Right ventricle myocardium superior (tissue), 1 donor: ENCODE measurements around the gene C16orf74. TPM values are rescaled to one million over a fixed set of nuclear protein-coding genes. Genes with fewer than 3 reads are reported as not detected.

ENCODE experiments used
- ATAC-seq: fragments of 200-7000 bp; cut with Tn5 transposase; one replicate; pipeline ENCODE4 v1.9.1; 2020; ENCODE audit warnings: mild to moderate bottlenecking; ENCODE audit not compliant: poor library complexity
- DNase-seq: peaks from one replicate; pipeline ENCODE4 v3.0.0-alpha.2; 2020
- intact Hi-C: fragments of 100-400 bp; cut with DNase I; formaldehyde crosslinking; loops from one replicate; pipeline ENCODE4 v1.11.2; 2022
- total RNA-seq: library from RNA; stranded (reverse); fragmentation: NEBNext Ultra II Directional; extraction: Animal tissue kit (Norgen Biotek cat#: 25700); gene quantifications from one replicate; pipeline ENCODE4 v1.2.1, GENCODE V29; 2021
- donor health status: DM: no; HTN: yes; CAD: no; lungs with severe emphysema.

C16orf74 gene
- total RNA-seq, 1 donor from 2014 or later = 2.3 TPM

DNA sequence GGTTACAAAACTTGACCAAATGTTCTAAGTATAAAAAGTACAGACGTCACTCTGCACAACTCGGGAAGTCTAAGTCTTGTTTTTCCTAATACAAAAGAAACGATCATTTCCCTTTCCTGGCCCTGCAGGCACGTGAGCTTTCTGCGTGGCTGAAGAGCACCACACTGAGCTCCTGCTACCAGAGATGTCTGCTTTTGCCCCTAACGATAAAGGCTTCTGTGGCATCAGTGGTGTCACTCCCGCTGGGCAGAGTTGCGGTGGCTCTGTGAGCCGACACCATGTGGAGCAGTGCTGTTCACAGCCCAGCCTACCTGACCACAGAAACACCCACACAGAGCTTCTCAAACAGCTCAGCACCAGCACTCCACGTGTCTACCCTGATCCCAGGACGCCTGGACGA lies 28.0 kb upstream of the C16orf74 start:
- no peak for ATAC-seq
- DNase-seq = no peak
- intact Hi-C loops = no loop called here

DNA sequence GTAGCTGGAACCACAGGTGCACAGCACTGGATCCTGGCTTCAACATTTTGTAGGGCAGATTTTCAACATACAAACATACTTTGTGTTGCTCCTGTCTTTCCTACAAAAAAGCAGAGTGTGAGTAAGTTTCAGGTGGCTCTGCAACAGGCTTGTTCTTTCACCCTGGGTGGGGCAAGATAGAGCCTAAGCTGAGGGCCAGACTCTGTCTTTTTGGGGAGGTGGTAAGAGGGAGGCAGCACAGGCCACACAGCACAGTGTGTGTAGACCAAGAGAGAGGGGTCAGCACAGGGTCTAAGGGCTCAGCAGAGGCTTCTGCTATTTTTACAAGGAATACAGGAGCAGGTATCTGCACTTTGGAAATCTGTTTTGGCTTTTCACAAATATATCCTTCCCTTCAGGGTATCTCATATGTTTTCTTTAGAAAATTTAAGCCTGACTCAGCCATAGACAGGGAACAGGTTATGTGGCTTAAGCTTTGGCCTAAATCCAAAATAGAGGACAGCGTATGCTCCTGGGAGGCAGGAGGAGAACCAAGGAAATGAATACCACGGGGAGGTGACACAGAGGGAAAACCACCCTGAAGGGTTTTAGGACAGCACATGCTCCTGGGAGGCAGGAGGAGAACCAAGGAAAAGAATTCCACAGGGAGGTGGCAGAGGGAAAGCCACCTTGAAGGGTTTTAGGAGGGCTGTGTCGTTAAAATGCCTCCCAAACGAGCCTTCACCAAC lies 26.9 kb upstream of the C16orf74 start:
- ATAC-seq (no peak), DNase-seq (no peak)
- intact Hi-C loops = no loop called here

DNA sequence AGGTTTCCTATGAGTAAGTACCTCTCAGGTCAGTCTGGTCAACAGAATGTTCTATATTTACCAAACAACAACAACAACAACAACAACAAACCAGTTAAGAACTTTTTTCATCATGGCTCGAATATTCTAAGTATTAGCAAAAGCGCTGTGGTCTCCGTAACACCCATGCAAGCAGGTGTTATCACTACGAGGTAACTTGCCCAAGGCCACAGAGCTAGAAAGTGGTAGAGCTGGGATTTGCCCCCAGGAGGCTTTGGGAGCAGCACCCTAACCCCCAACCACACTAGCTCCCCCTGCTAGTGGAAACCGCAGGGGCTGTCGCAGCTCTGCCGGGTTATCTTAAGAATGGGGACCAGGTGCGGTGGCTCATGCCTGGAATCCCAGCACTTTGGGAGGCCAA lies 23.9 kb upstream of the C16orf74 start:
- intact Hi-C loops = no loop called here
- ATAC-seq (no peak), DNase-seq (no peak)

DNA sequence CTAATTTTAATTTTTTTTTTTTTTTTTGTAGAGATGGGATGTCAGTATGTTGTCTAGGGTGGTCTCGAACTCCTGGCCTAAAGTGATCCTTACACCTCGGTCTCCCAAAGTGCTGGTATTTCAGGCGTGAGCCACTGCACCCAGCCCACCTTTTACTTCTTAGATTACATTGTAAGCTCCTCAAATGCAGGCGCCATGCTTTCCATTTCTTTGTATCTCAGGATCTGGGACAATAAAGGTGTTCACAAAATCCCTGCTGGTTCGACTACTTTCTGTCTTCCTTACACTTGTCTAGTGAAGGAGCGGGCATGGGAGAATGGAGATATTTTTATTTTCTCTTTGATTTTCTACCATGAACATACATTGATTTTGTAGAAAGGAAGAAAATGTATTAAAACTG lies 23.2 kb upstream of the C16orf74 start:
- intact Hi-C loops = no loop called here
- no peak for ATAC-seq
- DNase-seq = no peak

DNA sequence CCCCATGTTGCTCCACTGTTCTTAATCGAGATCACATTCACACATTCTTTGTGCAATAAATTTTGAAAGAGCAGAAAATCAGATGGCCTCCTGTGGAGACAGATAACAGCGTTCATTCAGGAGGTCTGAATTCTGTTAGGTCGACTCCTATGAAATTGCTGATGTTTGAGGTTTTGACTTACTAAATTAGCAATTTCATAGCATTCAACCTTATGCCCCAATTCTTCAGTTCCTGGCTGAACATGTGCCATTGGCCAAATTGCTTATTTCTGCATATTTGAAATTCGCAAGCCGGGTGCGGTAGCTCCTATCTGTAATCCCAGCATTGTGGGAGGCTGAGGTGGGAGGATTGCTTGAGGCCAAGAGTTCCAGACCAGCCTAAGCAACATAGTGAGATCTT lies 22.1 kb upstream of the C16orf74 start:
- intact Hi-C loops = no loop called here
- no peak for ATAC-seq
- no peak for DNase-seq

DNA sequence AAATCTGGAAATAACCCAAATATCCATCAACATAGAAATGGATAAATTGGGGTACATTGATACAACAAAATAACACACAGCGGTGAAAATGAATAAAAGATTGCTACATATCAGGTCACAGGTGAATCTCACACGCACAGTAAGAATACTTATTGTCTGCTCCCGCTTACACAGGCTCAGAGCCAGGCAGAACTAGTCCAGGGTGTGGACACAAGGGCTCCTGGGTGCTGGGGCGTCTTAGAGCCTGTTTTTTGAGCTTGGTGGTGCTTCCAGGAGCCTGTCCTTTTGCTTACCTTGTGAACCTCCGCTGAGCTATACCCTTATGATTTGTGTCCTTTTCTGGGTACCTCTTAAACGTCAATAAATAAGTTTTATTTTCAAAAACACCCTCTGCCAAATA lies 19.8 kb upstream of the C16orf74 start:
- DNase-seq (no peak), ATAC-seq (no peak)
- intact Hi-C loops = no loop called here

DNA sequence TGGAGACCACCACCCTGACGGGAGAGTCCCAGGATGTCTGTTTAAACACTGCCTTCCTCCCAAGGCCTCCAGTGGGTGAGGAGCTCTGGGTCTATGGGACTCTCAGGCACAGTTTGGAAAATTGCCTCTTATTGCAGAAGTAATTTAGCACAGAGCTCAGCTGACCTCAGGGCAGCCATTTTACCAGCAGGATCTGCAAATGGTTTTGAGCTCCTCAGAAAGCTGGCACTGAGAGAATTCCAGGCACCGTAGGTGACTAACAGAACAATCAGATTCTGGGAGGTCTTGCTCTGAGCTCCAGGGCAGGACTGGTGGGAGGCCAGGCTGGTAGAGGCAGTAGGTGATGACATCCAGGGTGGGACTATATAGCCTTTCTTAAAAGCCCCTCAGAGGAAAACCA lies 17.3 kb upstream of the C16orf74 start:
- no peak for ATAC-seq
- DNase-seq = no peak
- intact Hi-C loops = no loop called here

DNA sequence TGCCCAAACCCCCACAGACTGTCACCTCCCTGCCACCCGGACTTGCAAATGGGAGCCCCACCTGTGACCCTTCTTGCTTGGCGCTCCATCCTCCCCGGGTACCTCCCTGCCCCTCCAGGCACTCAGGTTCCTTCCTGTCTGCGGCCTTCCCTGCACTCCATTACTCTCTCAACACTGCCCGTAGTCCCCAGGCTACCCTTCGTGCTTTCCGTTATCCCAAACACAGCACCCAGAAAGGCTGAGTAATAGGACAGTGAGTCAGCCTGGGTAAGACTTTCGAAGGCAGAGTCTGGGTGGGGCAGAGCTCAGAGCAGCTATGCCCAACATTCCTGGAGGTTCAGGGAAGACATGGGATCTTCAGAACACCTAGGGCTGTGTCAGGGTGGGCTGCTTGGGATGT lies 16.6 kb upstream of the C16orf74 start:
- no peak for ATAC-seq
- intact Hi-C loops = no loop called here

DNA sequence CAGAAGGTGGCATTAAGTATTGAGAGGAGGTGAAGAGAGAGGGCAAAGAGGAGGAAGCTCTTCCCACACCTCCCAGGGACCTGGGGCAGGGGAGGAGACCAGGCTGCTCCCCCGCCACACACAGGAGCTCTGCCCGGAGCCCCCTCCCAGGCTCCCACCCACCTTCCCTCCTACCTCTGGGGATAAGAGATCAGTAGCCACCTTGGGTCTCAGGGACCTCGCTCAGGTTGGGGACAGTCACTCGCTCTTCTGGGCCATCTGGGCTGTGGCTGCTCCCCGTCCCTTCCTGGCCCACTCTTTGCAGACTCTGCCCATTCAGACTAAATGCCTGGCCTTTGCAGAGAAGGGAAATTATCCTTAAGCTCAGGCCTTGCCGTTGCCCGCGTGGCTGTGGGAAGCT lies 14.9 kb upstream of the C16orf74 start:
- DNase-seq (no peak), ATAC-seq (no peak)
- intact Hi-C loops = no loop called here

More for the DNA sequence above, 16.6 kb upstream of the C16orf74 start:
- DNase-seq = no peak

DNA sequence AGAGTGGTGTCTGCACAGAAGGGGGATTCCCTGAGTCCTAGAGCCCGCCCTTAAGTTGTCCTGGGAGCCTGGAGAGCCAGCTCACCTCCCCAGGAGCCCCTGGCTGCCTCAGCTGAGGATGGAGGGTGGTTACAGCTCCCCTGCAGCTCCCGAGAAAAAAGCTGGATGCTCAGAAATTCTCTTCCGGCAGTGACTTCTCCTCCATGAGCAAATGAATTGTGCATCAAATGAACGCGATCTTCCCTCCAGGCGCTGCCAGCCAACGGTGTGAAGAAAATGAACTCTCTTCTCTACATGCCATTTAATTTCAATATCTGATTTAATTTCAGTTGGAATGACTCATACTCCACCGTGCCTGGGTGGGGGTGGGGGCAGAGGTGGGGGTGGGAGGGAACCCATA lies 14.3 kb upstream of the C16orf74 start:
- DNase-seq = no peak
- intact Hi-C loops = no loop called here
- no peak for ATAC-seq

DNA sequence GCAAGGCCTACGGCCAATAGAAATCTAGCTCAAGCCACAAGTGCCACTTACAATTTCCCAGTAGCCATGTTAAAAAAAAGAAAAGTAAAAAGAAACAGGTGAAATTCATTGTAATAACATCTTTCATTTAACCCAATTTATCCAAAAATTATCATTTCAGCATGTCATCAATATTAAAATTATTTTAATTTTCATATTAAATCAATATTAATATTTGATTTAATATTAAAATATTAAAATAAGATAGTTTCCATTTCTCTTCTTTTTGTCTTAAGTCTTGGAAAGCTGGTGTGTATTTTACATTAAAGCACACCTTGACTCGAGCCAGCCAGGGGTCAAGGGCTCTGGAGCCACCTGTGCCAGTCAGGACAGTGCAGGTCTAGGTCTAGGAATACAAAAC lies 12.7 kb upstream of the C16orf74 start:
- DNase-seq (no peak), ATAC-seq (no peak)
- intact Hi-C loops = no loop called here

DNA sequence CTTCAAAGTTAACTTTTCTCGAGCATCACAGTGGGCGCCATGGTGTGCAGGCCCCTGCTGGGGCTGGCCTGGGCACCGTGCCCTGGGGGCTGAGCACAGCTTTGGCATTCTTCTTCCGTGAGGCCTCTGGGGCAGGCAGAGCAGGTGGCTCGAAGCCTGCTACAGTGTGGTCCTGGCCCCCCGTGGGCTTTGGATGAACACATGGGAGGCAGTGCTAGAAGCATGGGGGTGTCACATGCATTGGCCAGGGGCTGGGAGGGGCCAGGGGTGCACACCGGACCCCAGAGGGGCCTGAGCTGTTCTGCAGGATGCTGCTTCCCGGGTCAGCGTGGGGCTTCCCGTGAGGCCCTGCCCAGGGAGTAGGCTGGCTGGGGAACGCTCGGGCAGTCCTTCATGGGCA lies 12.1 kb upstream of the C16orf74 start:
- no peak for DNase-seq
- intact Hi-C loops = no loop called here
- ATAC-seq = no peak

DNA sequence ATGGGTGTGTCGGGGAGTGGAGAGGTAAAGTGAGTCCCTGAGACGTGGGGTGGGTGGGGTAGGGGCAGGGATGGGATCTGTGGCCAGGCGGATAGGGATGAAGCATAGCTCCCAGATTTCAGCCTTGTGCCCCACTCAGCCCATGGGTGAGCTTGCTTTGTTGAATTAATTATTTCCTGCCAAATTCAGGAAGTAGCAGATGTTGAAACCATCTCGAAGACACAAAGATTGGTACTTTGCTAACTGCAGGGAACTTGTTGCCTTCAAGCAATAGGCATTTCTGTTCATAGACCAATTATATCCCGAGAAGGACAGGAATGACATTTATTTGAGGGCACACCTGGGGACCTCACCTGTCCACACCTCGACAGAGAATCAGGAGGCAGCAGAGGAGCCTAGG lies 11.0 kb upstream of the C16orf74 start:
- DNase-seq (no peak), ATAC-seq (no peak)
- intact Hi-C loops = no loop called here

DNA sequence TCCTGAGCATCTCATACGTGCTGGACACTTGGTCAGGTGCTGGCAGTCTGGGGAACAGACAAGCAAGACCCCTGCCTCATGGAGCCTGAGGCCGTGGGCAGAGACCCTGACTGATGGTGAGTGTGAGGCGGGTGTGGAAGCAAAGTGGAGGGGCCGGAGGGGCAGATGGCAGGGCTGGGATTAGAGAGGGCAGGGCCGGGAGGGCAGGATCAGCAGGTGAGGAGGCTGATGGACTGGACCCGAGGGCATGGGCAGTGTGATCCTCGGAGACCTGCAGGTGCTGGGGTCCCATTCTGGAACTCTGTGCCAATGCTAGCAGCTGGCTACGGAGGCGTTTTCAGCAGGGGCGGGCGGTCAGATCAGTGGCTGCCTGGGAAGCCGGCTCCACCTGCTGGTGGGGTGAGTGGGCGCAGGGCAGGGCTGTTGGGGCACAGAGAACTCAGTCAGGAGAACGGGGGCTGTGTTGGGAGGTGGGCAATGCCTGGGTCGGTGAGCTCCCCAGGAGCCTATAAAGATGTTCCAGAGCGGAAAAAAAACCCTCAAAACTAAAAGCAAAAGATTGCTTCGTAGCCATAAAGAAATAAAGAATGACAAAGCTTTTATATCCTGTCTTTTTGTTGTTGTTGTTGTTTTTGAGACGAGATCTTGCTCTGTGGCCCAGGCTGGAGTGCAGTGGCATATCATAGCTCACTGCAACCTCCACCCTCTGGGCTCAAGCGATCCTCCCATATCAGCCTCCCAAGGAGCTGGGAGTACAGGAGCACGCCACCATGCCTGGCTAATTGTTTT lies 8.9 kb upstream of the C16orf74 start:
- ATAC-seq (peak; percentile 45), DNase-seq (no peak)
- intact Hi-C loops = no loop called here

DNA sequence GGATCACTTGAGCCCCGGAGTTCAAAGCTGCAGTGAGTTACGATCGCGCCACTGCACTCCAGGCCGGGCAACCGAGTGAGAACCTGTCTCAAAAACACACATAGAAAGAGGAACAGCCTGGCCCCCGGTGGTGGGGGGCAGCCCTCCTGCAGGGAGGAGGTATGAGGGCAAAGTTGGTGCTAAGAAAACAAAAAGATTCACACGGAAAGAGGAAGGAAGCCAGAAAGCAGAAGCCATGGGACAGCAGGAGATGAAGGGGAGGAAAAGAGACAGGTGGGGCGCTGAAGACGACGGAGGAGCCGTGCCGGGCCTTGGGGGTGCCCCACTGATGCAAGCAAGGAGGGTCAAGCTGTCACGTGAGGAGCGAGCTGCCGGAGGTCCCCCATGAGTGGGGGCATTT lies 8.2 kb upstream of the C16orf74 start:
- DNase-seq (no peak), ATAC-seq (no peak)
- intact Hi-C loops = no loop called here

DNA sequence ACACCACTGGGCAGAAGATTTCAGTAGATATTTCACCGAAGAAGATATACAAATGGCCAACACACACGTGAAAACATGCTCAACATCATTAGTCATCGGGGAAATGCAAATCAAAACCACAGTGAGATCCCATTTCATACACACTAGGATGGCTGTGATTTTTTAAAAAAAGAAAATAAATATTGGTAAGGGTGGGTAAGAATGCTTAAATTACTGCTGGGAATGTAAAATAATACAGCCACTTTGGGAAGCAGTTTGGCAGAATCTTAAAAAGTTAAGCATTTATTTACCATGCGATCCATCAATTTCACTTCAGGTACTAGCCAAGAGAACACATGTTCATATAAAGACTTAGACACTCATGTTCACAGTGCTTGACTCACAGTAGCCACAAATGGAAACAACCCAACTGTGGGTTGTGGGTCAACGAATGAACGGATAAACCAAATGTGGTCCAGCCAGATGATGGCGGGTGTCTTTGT lies 6.5 kb upstream of the C16orf74 start:
- ATAC-seq (no peak), DNase-seq (no peak)
- intact Hi-C loops = no loop called here

DNA sequence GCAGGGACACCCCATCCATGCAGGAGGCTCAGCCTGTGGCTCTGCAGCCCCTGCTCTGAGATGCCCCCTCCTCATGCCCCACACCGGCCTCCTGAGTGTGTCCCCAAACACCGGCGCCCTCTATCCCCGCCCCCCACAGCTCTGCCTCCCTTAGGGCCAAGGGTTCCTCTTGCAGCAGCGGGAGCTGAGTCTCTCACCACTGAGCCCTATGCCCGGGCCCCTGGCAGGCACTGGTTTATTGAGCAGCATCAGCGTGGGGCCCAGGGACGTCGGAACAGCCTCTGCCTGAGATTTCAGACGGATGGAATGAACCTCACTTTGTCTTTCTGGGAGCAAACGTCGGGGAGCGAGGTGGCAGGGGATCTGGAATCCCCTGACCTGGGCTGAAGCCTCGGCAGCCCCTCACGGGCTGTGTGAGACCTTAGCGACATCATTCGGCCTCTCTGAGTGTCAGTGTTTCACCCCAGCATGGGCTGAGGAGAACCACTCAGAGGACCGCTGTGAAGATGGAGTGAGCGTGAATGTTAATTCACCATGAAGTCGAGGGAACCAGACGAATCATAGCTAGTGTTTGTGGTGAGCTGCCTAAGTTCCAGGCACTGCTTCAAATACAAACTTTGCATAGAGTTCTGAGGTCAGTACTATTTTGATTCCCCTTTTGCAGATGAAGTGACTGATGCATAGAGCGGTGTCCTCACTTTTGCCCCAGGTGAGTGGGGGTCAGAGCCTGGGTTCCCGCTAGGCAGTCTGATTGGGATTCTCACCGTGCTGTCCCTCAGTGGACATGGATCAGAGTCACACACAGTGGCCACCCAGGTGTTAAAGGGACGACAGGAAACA lies 5.3 kb upstream of the C16orf74 start:
- DNase-seq (no peak), ATAC-seq (no peak)
- intact Hi-C loops = no loop called here

DNA sequence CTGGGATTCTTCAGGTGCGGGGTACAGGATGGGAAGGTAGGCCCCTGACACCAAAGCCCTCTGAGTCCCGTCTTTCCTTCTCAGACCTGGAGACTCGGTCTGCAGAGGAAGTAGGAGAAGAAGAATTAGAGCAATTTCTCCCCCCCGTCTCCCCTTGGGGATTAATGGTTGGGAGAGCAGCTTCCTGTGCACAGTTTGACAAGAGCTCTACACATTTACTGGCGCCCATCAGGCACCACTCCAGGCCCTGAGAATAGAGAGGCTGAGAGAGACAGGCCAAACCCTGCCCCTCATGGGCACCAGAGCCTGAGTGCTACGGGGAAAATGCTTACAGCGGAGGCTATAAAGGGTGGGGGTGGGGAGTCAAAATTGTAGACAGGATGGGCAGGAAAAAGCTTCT lies 3.5 kb upstream of the C16orf74 start:
- intact Hi-C loops = no loop called here
- DNase-seq (no peak), ATAC-seq (no peak)

DNA sequence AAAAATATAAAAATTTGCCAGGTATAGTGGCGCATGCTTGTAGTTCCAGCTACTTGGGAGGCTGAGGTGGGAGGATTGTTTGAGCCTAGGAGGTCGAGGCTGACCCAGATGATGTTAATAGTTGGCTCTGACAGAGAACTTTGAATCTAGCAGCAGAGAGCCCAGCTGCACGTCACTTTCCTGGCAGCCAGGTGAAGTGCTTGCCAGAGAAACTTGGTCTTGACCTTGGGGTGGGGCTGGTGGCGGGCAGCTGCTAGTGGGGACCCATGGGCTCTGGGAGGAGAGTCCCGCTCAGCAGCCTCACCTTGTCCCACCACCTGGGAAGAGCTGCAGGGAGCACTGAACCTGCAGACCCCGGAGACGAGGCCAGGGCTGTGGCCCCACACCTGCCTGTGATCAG lies 3.1 kb upstream of the C16orf74 start:
- ATAC-seq = no peak
- intact Hi-C loops = no loop called here
- DNase-seq = no peak

DNA sequence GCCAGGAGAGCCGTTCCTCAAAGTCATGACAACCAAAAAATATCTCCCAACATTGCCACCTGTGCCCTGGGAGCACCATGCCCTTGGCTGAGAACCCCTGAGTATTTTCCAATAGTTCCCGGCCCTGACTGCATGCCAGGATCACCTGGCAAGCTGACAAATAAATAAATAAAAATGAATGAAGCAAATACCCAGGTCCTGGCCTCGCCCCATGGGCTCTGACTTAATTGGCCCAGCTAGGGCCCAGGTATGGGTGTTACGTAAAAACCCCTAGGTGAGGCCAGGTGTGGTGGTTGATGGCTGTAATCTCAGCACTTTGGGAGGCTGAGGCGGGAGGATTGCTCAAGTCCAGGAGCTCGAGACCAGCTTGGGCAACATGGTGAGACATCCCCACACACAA lies 2.7 kb upstream of the C16orf74 start:
- ATAC-seq (no peak), DNase-seq (no peak)
- intact Hi-C loops = no loop called here
